ENCODE data around the gene SIRT6. TPM values are rescaled to one million over a fixed set of nuclear protein-coding genes. Genes with fewer than 3 reads are reported as not detected.
"Not testable (repeated sequence)": the region's sequence is repeated elsewhere in the genome, so short reads cannot be mapped to it uniquely, and the experiment has no call there.

SIRT6 gene
- 10.7 TPM for total RNA-seq
- polyA plus RNA-seq, result 30.0 TPM
- long read RNA-seq, donor 1, result 0 reads
- long read RNA-seq, donor 2, partial matches to known transcripts, result 6 of 62 reads
- long read RNA-seq, donor 2, other reads (novel, unspliced or antisense), result 44 of 62 reads
- long read RNA-seq, donor 3, partial matches to known transcripts, result 0 of 6 reads
- long read RNA-seq, donor 3, other reads (novel, unspliced or antisense), result 0 of 6 reads
- long read RNA-seq, donor 4, partial matches to known transcripts, result 0 of 1 reads
- long read RNA-seq, donor 4, other reads (novel, unspliced or antisense), result 0 of 1 reads
- long read RNA-seq, donor 5, transcript SIRT6-202 (8 exons, 1,641 nt), result major isoform, 8 of 11 reads
- long read RNA-seq, donor 5, partial matches to known transcripts, result 0 of 11 reads
- long read RNA-seq, donor 5, other reads (novel, unspliced or antisense), result 0 of 11 reads
- long read RNA-seq, donor 6, partial matches to known transcripts, result 0 of 6 reads
- long read RNA-seq, donor 6, other reads (novel, unspliced or antisense), result 0 of 6 reads
- long read RNA-seq, donor 7, partial matches to known transcripts, result 0 of 5 reads
- long read RNA-seq, donor 7, other reads (novel, unspliced or antisense), result 0 of 5 reads
- long read RNA-seq, donor 8, partial matches to known transcripts, result 0 of 3 reads
- long read RNA-seq, donor 8, other reads (novel, unspliced or antisense), result 0 of 3 reads
- long read RNA-seq, donor 9, partial matches to known transcripts, result 0 of 4 reads
- long read RNA-seq, donor 9, other reads (novel, unspliced or antisense), result 0 of 4 reads
- long read RNA-seq, donor 10, partial matches to known transcripts, result 0 of 3 reads
- long read RNA-seq, donor 10, other reads (novel, unspliced or antisense), result 0 of 3 reads

DNA sequence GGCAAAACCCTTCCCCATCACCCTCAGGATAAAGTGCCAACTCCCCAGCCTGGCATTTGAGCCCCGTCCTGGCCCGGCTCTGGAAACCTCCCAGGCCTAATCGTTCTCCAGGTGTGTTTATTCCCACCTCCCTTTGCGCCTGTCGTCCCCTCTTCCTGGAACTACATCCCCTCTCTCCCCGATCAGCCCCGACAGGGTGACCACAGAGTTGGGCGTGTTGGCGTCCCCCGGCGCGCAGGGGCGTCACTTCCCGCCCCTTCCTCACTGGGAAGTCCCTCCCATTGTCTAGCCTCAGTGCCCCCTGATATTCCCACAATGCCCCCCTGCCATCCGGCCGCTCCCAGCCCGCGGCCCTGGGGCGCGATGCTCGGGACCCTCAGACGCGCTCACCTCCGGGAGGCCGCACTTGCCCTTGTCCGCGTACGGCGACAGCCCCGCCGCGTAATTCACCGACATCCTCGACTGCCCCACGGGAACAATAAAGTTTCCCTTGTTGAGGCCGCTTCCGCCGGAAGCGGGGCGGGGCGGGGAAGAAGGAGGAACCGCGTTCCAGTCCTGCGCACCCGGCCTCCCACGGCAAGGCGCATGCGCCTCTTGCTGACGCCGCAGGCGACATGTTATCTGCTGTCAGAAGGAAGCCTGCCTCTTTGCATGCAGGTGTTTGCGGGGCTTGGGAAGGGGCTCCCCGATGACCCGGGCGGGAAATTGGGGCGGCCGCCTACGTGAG lies at the start of gene SIRT6, which contains the start of gene ANKRD24:
TSS of gene SIRT6 (minus strand) at position 480 of the 727 bp plus-strand sequence. CDS start at position 456, 24 bp downstream.
TSS of gene ANKRD24 (plus strand) at position 606 of the 727 bp plus-strand sequence. CDS start 3,737 bp downstream, outside the sequence.
- Histone ChIP-seq H3K4me1 (ENCODE audit: control insufficient read depth in 2 of 2, insufficient read depth in 2 of 2, low read length in 2 of 2) (peaks cover 6 to 26% of the 10 kb centered on the region in 2 donors), H3K9me3 (ENCODE audit: control insufficient read depth in 2 of 2, insufficient read depth in 1 of 2, low read length in 1 of 2) (no peaks in the 10 kb centered on the region), H3K27ac (ENCODE audit: low read depth in 1 of 2, low read length in 1 of 2) (peak within 1 kb of the TSS; percentile 81 to 87), H3K36me3 (ENCODE audit: control insufficient read depth in 2 of 2, insufficient read depth in 2 of 2, low read length in 1 of 2) (peaks cover 14 to 21% of the 10 kb centered on the region in 2 donors), H3K27me3 (ENCODE audit: control insufficient read depth in 2 of 2, insufficient read depth in 1 of 2, low read length in 1 of 2) (peaks cover 0 to 18% of the 10 kb centered on the region in 2 donors), H3K4me3 (ENCODE audit: low read length in 2 of 2) (peak within 1 kb of the TSS; percentile 75 to 79)
- peak; percentile 86 to 98 (median 94) for DNase-seq (ENCODE audit: low read depth in 6 of 9, low spot score in 9 of 9)
- under 1% methylated on average over 58 of the region's 58 CpGs for WGBS

DNA sequence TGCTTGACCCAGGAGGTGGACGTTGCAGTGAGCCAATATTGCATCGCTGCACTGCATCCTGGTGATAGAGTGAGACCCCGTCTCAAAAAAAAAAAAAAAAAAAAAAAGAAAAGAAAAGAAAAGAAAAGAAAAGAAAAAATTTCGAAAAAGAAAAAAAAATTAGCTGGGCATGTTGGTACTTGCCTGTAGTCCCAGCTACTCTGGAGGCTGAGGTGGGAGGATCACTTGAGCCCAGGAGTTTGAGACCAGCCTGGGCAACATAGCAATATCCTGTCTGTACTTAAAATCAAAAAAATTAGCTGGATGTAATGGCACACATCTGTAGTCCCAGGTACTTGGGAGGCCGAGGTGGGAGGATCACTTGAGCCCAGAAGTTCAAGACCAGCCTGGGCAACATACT lies 49.8 kb upstream of the SIRT6 start:
- not testable (repeated sequence) for H3K4me3 ChIP-seq (ENCODE audit: low read length in 2 of 2); H3K9me3 ChIP-seq (ENCODE audit: control insufficient read depth in 2 of 2, insufficient read depth in 1 of 2, low read length in 1 of 2); H3K36me3 ChIP-seq (ENCODE audit: control insufficient read depth in 2 of 2, insufficient read depth in 2 of 2, low read length in 1 of 2); H3K4me1 ChIP-seq (ENCODE audit: control insufficient read depth in 2 of 2, insufficient read depth in 2 of 2, low read length in 2 of 2); H3K27ac ChIP-seq (ENCODE audit: low read depth in 1 of 2, low read length in 1 of 2); DNase-seq (ENCODE audit: low read depth in 6 of 9, low spot score in 9 of 9)
- 89% methylated on average over 5 of the region's 5 CpGs for WGBS
- peaks cover 0 to 21% of the 10 kb centered on the region in 2 donors for H3K27me3 ChIP-seq (ENCODE audit: control insufficient read depth in 2 of 2, insufficient read depth in 1 of 2, low read length in 1 of 2)

DNA sequence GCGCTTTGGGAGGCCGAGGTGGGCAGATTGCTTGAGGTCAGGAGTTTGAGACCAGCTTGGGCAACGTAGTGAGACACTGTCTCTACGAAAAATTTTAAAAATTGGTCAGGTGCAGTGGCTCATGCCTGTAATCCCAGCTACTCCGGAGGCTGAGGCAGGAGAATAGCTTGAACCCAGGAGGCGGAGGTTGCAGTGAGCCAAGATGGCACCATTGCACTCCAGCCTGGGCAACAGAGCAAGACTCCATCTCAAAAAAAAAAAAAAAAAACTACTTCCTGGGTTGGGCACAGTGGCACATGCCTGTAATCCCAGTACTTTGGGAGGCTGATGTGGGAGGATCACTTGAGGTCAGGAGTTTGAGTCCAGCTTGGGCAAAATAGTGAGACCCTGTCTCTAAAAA lies 49.2 kb upstream of the SIRT6 start:
- not testable (repeated sequence) for H3K36me3 ChIP-seq (ENCODE audit: control insufficient read depth in 2 of 2, insufficient read depth in 2 of 2, low read length in 1 of 2); DNase-seq (ENCODE audit: low read depth in 6 of 9, low spot score in 9 of 9); H3K4me3 ChIP-seq (ENCODE audit: low read length in 2 of 2); H3K27ac ChIP-seq (ENCODE audit: low read depth in 1 of 2, low read length in 1 of 2); H3K4me1 ChIP-seq (ENCODE audit: control insufficient read depth in 2 of 2, insufficient read depth in 2 of 2, low read length in 2 of 2); H3K9me3 ChIP-seq (ENCODE audit: control insufficient read depth in 2 of 2, insufficient read depth in 1 of 2, low read length in 1 of 2)
- 96% methylated on average over 6 of the region's 6 CpGs for WGBS
- peaks cover 0 to 21% of the 10 kb centered on the region in 2 donors for H3K27me3 ChIP-seq (ENCODE audit: control insufficient read depth in 2 of 2, insufficient read depth in 1 of 2, low read length in 1 of 2)

DNA sequence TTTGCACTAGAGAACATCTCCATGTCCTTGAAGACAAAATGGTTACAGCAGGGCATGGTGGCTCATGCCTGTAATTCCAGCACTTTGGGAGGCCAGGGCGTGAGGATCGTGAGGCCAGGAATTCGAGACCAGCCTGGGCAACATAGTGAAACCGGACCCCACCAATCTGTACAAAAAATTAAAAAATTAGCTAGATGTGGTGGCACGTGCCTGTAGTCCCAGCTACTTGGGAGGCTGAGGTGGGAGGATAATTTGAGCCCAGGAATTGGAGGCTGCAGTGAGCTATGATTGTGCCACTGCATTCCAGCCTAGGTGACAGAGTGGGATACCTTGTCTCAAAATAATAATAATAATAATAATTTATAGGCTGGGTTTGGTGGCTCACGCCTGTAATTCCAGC lies 47.9 kb upstream of the SIRT6 start:
- WGBS, result 92% methylated on average over 6 of the region's 6 CpGs
- H3K27me3 ChIP-seq (ENCODE audit: control insufficient read depth in 2 of 2, insufficient read depth in 1 of 2, low read length in 1 of 2), result peaks cover 0 to 24% of the 10 kb centered on the region in 2 donors
- not testable (repeated sequence) for DNase-seq (ENCODE audit: low read depth in 6 of 9, low spot score in 9 of 9); H3K4me1 ChIP-seq (ENCODE audit: control insufficient read depth in 2 of 2, insufficient read depth in 2 of 2, low read length in 2 of 2); H3K9me3 ChIP-seq (ENCODE audit: control insufficient read depth in 2 of 2, insufficient read depth in 1 of 2, low read length in 1 of 2); H3K4me3 ChIP-seq (ENCODE audit: low read length in 2 of 2); H3K27ac ChIP-seq (ENCODE audit: low read depth in 1 of 2, low read length in 1 of 2); H3K36me3 ChIP-seq (ENCODE audit: control insufficient read depth in 2 of 2, insufficient read depth in 2 of 2, low read length in 1 of 2)

DNA sequence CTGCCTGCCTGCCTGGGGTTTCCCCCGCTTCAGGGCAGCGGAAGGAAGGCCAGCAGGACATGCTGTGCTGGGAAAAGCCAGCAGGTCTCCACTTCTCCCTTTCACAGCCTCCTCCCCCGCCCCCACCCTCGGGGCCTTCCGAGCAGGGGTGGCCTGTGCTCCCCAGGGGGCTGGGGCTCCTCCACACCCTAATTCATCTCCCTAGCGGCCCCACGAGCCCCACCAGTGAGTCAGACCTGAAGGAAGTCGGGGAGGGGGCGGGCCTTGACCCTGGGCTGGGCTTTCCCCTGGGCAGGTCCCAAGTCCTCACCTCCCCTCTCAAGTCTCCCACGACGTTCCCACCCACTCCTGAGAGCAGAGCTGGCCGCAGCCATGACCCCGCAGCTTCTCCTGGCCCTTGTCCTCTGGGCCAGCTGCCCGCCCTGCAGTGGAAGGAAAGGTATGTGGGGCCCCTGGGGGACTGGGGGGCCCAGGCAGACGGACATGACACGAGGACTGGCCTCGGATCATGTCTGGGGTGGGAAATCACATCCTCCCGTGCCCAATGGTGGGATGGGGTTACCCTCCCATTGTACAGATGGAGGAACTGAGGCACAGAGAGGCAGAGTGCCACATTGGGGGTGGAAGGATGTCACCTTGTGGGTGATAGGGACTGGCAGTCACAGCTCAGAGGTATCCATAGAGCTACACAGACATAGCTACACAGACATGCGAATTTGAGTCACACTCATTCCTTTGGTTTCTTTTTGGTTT lies 47.0 kb upstream of the SIRT6 start, which contains the start of gene EBI3:
TSS of gene EBI3 (plus strand) at position 345 of the 753 bp plus-strand sequence. CDS start at position 373, 28 bp downstream.
- peaks cover 0 to 4% of the 10 kb centered on the region in 2 donors for H3K4me1 ChIP-seq (ENCODE audit: control insufficient read depth in 2 of 2, insufficient read depth in 2 of 2, low read length in 2 of 2)
- no peak for DNase-seq (ENCODE audit: low read depth in 6 of 9, low spot score in 9 of 9)
- peaks cover 0 to 5% of the 10 kb centered on the region in 2 donors for H3K9me3 ChIP-seq (ENCODE audit: control insufficient read depth in 2 of 2, insufficient read depth in 1 of 2, low read length in 1 of 2)
- no peak within 1 kb of the TSS for H3K4me3 ChIP-seq (ENCODE audit: low read length in 2 of 2)
- no peaks in the 10 kb centered on the region for H3K36me3 ChIP-seq (ENCODE audit: control insufficient read depth in 2 of 2, insufficient read depth in 2 of 2, low read length in 1 of 2)
- peaks cover 0 to 21% of the 10 kb centered on the region in 2 donors for H3K27me3 ChIP-seq (ENCODE audit: control insufficient read depth in 2 of 2, insufficient read depth in 1 of 2, low read length in 1 of 2)
- WGBS, result 21% methylated on average over 19 of the region's 19 CpGs
- no peak within 1 kb of the TSS for H3K27ac ChIP-seq (ENCODE audit: low read depth in 1 of 2, low read length in 1 of 2)

DNA sequence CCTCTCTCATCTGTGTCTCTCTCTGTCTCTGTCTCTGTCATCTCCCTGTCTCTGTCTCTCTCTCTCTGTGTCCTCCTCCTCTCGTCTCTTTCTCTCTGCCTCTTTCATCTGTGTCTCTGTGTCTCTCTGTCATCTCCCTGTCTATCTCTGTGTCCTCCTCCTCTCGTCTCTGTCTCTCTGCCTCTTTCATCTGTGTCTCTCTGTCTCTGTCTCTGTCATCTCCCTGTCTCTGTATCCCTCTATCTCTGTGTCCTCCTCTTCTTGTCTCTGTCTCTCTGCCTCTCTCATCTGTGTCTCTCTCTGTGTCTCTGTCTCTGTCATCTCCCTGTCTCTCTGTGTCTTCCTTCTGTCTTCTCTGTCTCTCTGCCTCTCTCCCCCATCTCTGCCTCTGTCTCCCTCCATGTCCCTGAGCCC lies 46.4 kb upstream of the SIRT6 start:
- no peak overlapping the region for H3K4me3 ChIP-seq (ENCODE audit: low read length in 2 of 2)

DNA sequence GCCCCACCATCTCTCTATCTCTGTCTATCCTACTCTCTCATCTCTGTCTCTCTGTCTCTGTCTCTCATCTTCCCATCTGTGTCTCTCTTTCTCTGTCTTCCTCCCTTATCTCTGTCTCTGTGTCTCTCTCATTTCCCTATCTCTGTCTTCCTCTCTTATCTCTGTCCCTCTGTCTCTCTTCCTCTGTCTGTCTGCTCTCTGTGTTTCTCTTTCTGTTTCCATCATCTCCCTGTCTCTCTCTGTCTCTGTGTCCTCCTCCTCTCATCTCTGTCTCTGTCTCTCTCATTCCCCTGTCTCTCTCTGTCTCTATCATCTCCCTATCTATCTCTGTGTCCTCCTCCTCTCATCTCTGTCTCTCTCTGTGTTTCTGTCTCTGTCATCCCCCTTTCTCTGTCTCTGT lies 45.4 kb upstream of the SIRT6 start:
- Histone ChIP-seq H3K27me3 (ENCODE audit: control insufficient read depth in 2 of 2, insufficient read depth in 1 of 2, low read length in 1 of 2) (peaks cover 0 to 18% of the 10 kb centered on the region in 2 donors), H3K4me3 (ENCODE audit: low read length in 2 of 2) (no peak overlapping the region), H3K27ac (ENCODE audit: low read depth in 1 of 2, low read length in 1 of 2) (no peak overlapping the region), H3K4me1 (ENCODE audit: control insufficient read depth in 2 of 2, insufficient read depth in 2 of 2, low read length in 2 of 2) (peaks cover 0 to 4% of the 10 kb centered on the region in 2 donors), H3K36me3 (ENCODE audit: control insufficient read depth in 2 of 2, insufficient read depth in 2 of 2, low read length in 1 of 2) (no peaks in the 10 kb centered on the region), H3K9me3 (ENCODE audit: control insufficient read depth in 2 of 2, insufficient read depth in 1 of 2, low read length in 1 of 2) (peaks cover 0 to 5% of the 10 kb centered on the region in 2 donors)
- no peak for DNase-seq (ENCODE audit: low read depth in 6 of 9, low spot score in 9 of 9)

More for the DNA sequence above, 46.4 kb upstream of the SIRT6 start:
- Histone ChIP-seq H3K27ac (ENCODE audit: low read depth in 1 of 2, low read length in 1 of 2) (no peak overlapping the region), H3K36me3 (ENCODE audit: control insufficient read depth in 2 of 2, insufficient read depth in 2 of 2, low read length in 1 of 2) (no peaks in the 10 kb centered on the region), H3K4me1 (ENCODE audit: control insufficient read depth in 2 of 2, insufficient read depth in 2 of 2, low read length in 2 of 2) (peaks cover 0 to 4% of the 10 kb centered on the region in 2 donors), H3K9me3 (ENCODE audit: control insufficient read depth in 2 of 2, insufficient read depth in 1 of 2, low read length in 1 of 2) (peaks cover 0 to 5% of the 10 kb centered on the region in 2 donors), H3K27me3 (ENCODE audit: control insufficient read depth in 2 of 2, insufficient read depth in 1 of 2, low read length in 1 of 2) (peaks cover 0 to 21% of the 10 kb centered on the region in 2 donors)
- 74% methylated on average over 2 of the region's 2 CpGs for WGBS
- DNase-seq (ENCODE audit: low read depth in 6 of 9, low spot score in 9 of 9), result no peak

DNA sequence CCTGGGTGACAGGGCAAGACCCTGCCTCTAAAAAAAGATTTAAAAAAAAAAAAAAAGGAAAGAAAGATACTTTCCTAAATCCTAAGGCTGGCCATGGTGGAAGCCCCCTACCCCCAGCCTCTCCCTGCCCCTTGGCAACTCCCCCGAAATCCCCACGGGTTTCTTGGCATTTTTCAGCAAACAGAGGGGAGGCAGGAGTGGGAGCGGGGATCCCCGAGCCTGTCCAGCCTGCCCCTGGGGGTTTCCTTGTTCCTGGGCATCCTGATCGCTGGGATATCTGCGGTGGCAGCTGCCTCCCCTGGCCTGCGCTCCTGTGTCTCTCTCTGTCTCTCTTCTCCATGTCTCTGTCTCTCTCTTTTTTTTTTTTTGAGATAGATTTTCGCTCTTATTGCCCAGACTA lies 43.5 kb upstream of the SIRT6 start:
- WGBS, result 89% methylated on average over 8 of the region's 8 CpGs
- H3K27me3 ChIP-seq (ENCODE audit: control insufficient read depth in 2 of 2, insufficient read depth in 1 of 2, low read length in 1 of 2), result peaks cover 0 to 18% of the 10 kb centered on the region in 2 donors
- no peaks in the 10 kb centered on the region for H3K36me3 ChIP-seq (ENCODE audit: control insufficient read depth in 2 of 2, insufficient read depth in 2 of 2, low read length in 1 of 2)
- H3K27ac ChIP-seq (ENCODE audit: low read depth in 1 of 2, low read length in 1 of 2), result no peak overlapping the region
- peaks cover 0 to 5% of the 10 kb centered on the region in 2 donors for H3K9me3 ChIP-seq (ENCODE audit: control insufficient read depth in 2 of 2, insufficient read depth in 1 of 2, low read length in 1 of 2)
- DNase-seq (ENCODE audit: low read depth in 6 of 9, low spot score in 9 of 9), result no peak
- no peak overlapping the region for H3K4me3 ChIP-seq (ENCODE audit: low read length in 2 of 2)
- H3K4me1 ChIP-seq (ENCODE audit: control insufficient read depth in 2 of 2, insufficient read depth in 2 of 2, low read length in 2 of 2), result peaks cover 0 to 4% of the 10 kb centered on the region in 2 donors

Data from thymus (tissue), 14 donors.